GM18951 (cell line): ENCODE results near the gene S100A2.

Experiments used
- POLR2A ChIP-seq: IDR thresholded peaks from 4 replicates; pipeline ENCODE4 v1.6.1; 2011; ENCODE audit warnings: mild to moderate bottlenecking; ENCODE audit not compliant: insufficient read length, insufficient read depth; ENCODE audit errors: extremely low read depth
- in situ Hi-C: fragments of 300-500 bp; cut with MboI; formaldehyde crosslinking; loops from one replicate; pipeline ENCODE4 v1.12.0; 2022; ENCODE audit warnings: low sequenced_read_pairs, mixed read lengths, inconsistent platforms; ENCODE audit not compliant: unreplicated experiment

The S100A2 gene

GRCh38 chr1:153533689-153534201, 31.9 kb downstream of the S100A2 start:
- in situ Hi-C loops, result no loop called here
- no peak for TF ChIP-seq POLR2A

DNA sequence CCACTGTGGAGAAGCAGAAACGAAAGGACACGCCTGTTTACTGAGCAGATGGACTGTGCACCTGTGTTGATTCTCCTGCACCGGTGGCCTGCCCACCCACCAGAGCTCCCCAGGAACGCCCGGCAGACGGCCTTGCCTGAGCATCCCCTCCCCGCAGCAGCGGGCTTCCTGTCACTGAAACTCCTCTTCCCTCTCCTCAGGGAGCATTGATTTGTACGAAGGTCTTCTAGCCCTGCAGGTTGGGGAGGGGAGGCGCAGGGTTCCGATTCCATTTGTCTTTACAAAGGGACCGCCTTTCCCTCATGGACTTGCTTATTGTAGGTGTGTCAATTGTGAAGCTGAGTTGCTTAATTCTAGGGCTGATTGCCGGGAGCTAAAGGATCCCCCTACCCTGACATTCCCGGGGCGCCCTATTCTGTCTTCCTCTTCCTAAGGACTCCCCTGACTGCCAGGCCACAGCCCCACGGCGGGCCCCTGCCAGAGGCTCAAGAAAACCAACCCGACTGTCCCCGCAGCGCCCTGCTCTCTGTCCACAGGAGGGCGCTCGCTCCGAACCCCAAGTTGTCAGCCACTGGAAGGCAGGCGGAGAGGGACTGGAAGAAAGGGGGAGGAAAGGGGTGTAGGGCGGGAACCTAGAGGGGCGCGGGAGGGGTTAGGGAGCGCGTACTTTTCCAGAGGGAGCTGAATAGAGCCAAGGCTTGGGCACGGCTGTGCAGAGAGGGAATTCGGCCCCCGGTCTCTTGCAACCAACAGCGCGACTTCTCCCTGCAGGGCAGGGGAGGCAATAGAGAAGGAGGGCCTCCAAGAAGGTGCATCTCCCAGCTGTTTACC, 32.7 kb downstream of the S100A2 start:
- in situ Hi-C loops, result no loop called here
- TF ChIP-seq POLR2A, result no peak

DNA sequence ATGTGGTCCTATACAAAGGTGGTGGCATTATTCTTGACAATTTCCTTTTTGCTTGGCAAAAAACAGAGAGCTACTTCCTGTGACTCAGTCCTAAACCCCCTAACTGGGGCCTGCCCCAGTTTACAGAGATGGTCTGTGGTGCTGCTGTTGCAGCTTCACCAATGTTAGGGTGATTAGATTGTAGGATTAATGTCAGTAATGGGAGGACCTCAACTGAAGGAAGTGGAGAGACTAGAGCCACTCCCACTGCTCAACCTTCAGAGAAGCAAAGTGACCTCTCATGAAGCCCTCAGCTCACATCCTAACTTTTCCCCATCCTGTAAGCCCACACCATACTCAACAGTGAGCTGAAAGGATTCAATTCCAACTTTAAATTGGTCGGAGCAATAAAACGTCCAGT, 33.5 kb downstream of the S100A2 start:
- no peak for TF ChIP-seq POLR2A
- in situ Hi-C loops, result no loop called here

- in situ Hi-C loops, result no loop called here
- TF ChIP-seq POLR2A, result no peak
Measured at GRCh38 chr1:153531638-153532037, 34.0 kb downstream of the S100A2 start.

DNA sequence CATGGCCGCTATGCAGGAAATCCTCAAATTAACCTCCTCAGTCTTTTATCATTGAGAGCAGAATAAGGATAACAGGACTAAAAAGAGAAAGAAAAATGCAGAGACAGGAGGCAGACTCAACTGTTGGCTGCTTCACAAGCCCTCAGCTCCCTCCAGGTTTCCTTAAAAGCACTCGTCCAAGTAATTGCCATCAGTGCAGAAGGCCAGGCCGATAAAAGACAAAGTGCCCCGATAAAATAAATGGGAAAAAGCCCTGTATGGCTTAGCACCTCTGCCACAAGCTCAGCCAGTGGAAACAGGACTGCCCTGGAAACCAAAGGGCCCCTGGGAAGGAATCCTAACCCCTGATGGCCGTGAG, 38.0 kb downstream of the S100A2 start:
- in situ Hi-C loops, result no loop called here
- TF ChIP-seq POLR2A, result no peak

DNA sequence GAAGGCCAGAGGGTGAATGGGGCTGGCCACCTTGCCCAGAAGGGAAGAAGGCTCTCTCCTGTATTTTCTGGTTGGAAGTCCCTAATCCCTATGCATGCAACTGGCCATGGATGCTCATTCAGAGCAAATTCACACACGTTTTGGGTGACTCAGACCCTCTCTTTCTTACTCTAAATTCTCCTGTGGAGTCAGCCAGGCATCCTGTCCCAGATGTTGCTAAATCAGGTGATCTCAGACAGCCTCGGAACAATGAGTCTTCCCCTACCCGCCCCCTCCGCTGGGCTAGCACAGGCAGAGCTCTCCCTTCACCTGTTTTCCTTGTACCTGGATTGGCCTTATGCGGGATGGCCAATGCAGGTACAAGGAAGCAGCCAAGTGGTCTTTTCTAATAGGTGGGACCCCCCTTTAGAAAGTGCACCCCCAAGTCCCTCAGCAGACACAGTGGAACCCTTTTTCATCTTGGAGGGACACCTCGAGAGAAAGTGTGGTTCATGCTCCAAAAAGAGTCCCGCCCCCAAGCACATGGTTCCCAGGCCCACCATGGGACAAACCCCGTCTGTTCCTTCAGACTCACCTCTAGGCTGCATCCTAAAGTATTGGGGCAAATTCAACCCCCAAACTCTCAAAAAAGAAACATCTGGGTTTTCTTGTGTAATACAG, 38.5 kb downstream of the S100A2 start:
- no peak for TF ChIP-seq POLR2A
- in situ Hi-C loops, result no loop called here

DNA sequence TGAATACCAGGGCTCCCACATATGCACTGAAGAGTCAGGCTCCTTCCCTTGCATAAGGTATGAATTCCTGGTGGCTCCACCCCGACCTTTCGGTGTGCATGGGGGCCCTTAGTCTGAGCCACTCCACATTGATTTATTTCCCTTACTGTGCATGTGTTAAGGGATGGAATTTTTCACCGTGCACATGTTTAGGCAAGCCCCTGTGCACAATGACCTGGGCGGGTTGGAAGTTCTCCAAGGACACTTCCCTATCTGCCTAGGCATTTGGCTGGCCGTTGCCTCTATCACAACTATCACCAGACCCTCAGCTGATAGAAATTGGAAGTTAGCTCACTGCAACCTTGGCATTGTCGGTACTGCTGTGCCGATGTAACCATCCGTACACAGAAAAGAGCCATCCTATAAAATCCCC, 39.5 kb downstream of the S100A2 start:
- TF ChIP-seq POLR2A, result no peak
- in situ Hi-C loops, result no loop called here

DNA sequence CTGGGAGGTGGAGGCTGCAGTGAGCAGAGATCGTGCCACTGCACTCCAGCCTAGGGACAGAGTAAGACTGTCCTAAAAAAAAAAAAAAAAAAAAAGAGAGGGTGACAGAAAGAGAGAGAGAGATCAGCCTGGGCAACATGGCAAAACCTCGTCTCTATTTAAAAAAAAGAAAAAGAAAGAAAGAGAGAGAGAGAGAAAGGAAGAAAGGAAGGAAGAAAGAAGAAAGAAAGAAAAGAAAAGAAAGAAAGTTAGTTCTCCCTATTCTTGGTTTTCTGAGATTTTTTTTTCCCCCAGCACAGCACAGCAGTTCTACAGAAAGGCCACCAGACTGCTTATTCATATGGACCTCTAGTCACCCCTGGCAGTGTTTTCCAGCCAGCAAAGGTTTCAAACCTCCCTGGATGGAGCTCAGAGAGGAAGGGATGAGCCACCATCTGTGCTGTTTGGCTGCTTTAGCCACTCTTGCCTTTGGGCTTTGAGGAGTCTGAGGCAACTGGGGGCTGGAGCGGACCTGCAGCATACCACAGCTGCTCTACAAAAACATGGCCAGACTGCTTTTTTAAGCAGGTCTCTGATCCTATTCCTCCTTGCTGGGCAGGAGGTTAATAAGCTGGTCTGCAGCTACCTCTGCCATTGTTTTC, 40.4 kb downstream of the S100A2 start:
- no peak for TF ChIP-seq POLR2A
- in situ Hi-C loops, result no loop called here

GRCh38 chr1:153522353-153523048, 43.1 kb downstream of the S100A2 start:
- in situ Hi-C loops, result loop anchor here (25.0 kb wide), 1 partner anchor 465 kb away; the partner anchor contains the start of genes JTB, RAB13 and RPS27

GRCh38 chr1:153521808-153522207, 43.8 kb downstream of the S100A2 start:
- in situ Hi-C loops, result loop anchor here (25.0 kb wide), 1 partner anchor 465 kb away; the partner anchor contains the start of genes JTB, RAB13 and RPS27

GRCh38 chr1:153520818-153521476, 44.7 kb downstream of the S100A2 start:
- in situ Hi-C loops, result loop anchor here (25.0 kb wide), 1 partner anchor 466 kb away; the partner anchor contains the start of genes JTB, RAB13 and RPS27
- TF ChIP-seq POLR2A, result no peak

DNA sequence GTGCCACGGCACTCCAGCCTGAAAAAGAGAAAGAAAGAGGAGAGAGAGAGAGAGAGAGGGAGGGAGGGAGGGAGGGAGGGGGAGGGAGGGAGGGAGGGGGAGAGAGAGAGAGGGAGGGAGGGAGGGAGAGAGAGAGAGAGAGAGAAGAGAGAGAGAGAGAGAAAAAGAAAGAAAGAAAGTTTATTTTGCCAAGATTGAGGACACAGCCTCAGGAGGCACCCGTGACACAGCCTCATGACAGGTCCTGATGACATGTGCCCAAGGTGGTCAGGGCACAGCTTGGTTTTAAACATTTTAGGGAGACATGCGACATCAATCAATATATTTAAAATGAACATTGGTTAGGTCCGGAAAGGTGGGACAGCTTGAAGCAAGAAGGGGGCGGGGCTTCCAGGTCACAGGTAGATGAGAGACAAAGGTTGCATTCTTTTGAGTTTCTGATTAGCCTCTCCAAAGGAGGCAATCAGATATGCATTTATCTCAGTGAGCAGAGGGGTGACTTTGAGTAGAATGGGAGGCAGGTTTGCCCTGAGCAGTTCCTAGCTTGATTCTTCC, 45.4 kb downstream of the S100A2 start:
- in situ Hi-C loops, result loop anchor here (25.0 kb wide), 1 partner anchor 467 kb away; the partner anchor contains the start of genes JTB, RAB13 and RPS27
